HFFc6 (cell line): ENCODE data around the gene CHTOP. TPM values are rescaled to one million over a fixed set of nuclear protein-coding genes. Genes with fewer than 3 reads are reported as not detected.
A peak's percentile ranks its signal among the peaks of the same experiment; 100 is the strongest.

ENCODE experiments used
- DNase-seq: peaks from one replicate; pipeline ENCODE4 v3.0.0-alpha.2; 2018
- H3K27ac Mint-ChIP-seq: 2 replicates; pipeline ENCODE4 v1.8.0; 2020; ENCODE audit warnings: mild to moderate bottlenecking, mixed read lengths
- H3K27me3 Mint-ChIP-seq: 2 replicates; pipeline ENCODE4 v1.8.0; 2021; ENCODE audit warnings: mild to moderate bottlenecking, moderate library complexity, mixed read lengths; ENCODE audit not compliant: insufficient read depth
- H3K36me3 Mint-ChIP-seq: 2 replicates; pipeline ENCODE4 v1.8.0; 2021; ENCODE audit warnings: low read depth, mixed read lengths
- H3K4me1 Mint-ChIP-seq: 2 replicates; pipeline ENCODE4 v1.8.0; 2020; ENCODE audit warnings: low read depth, mixed read lengths
- H3K4me3 Mint-ChIP-seq: 2 replicates; pipeline ENCODE4 v1.8.0; 2020; ENCODE audit warnings: mild to moderate bottlenecking, moderate library complexity, mixed read lengths
- H3K9me3 Mint-ChIP-seq: 2 replicates; pipeline ENCODE4 v1.8.0; 2020; ENCODE audit warnings: mild to moderate bottlenecking, mixed read lengths
- CTCF ChIP-seq: fragments of 200-600 bp; sonication (generic); IDR thresholded peaks from 2 replicates; pipeline ENCODE4 v1.5.0; 2021; ENCODE audit warnings: antibody characterized with exemption, mild to moderate bottlenecking
- total RNA-seq, 6 experiments: library from RNA; stranded (reverse); fragmentation: NEBNext Ultra II Directional; extraction: Animal tissue kit (Norgen Biotek cat#: 25700); gene quantifications; 2 replicates in 1 of 6; 3 replicates in 5 of 6; pipeline ENCODE4 v1.2.3, GENCODE V29; 2021

CHTOP gene
- total RNA-seq, 6 experiments from 2014 or later: 48.1 to 57.9 (median 53.9) TPM

- Mint-ChIP-seq H3K27ac (0 out of 2 replicates have a peak overlapping the region, but pooled peaks have one; percentile 3), H3K36me3 (no peaks in the 10 kb centered on the region; the same call in 1 of the 2 replicates), H3K27me3 (peaks cover 4% of the 10 kb centered on the region; the same call in 1 of the 2 replicates), H3K4me1 (peaks cover 10% of the 10 kb centered on the region), H3K4me3 (no peak overlapping the region), H3K9me3 (no peaks in the 10 kb centered on the region)
- peak; percentile 62 for DNase-seq
- TF ChIP-seq CTCF: no peak
Measured at GRCh38 chr1:153652805-153653500, 19.1 kb downstream of the CHTOP start.

- Mint-ChIP-seq H3K4me3 (no peak overlapping the region), H3K27me3 (no peaks in the 10 kb centered on the region; the same call in 1 of the 2 replicates), H3K36me3 (peaks cover 8% of the 10 kb centered on the region), H3K27ac (no peak overlapping the region), H3K9me3 (no peaks in the 10 kb centered on the region), H3K4me1 (peaks cover 19% of the 10 kb centered on the region)
- no peak for DNase-seq
- TF ChIP-seq CTCF: no peak
Measured at GRCh38 chr1:153655333-153655732, 21.5 kb downstream of the CHTOP start.

DNA sequence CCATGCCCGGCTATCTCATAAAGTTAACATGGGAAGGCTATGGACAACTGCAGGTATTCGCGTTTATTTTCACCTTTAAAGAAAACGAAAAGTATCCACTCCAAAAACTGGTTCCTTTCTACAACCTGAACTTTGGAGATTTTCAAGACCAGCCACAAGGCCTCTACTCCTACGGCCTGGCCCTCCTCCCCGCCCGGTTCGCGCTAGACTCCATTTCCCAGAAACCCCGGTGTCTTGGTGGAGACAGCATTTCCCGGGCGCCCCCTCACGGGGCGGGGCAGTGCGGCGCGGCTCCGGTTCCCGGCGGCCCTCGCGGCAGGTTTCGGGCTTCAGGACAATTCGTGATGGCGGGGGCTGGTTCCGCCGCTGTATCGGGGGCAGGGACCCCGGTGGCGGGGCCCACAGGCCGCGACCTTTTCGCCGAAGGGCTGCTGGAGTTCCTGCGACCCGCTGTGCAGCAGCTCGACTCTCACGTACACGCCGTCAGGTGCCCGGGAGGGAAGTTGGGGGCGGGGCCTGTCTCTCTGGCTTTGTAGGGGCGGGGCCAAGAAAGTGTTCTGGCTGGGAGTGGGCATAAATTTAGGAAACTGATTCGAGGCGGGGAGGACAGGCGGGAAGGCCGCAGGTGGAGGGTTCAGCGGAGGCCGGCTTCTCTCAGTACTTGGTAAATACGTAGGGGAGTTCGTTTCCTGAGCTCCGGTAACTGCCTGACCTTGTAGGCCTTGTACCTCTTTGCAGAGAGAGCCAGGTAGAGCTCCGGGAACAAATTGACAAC is 24.7 kb downstream of the CHTOP start, which contains the start of gene SNAPIN:
SNAPIN (plus strand) TSS at position 304 of the 775 bp plus-strand sequence; CDS start at position 345, 41 bp downstream.
- H3K27me3 Mint-ChIP-seq: no peaks in the 10 kb centered on the region; the same call in 1 of the 2 replicates
- H3K27ac Mint-ChIP-seq: peak within 1 kb of the TSS; percentile 82
- DNase-seq: peak; percentile 76
- peak; percentile 55 for TF ChIP-seq CTCF
- no peaks in the 10 kb centered on the region for H3K9me3 Mint-ChIP-seq
- peak within 1 kb of the TSS; percentile 95 for H3K4me3 Mint-ChIP-seq
- H3K4me1 Mint-ChIP-seq: peaks cover 13% of the 10 kb centered on the region
- H3K36me3 Mint-ChIP-seq: peaks cover 30% of the 10 kb centered on the region

DNA sequence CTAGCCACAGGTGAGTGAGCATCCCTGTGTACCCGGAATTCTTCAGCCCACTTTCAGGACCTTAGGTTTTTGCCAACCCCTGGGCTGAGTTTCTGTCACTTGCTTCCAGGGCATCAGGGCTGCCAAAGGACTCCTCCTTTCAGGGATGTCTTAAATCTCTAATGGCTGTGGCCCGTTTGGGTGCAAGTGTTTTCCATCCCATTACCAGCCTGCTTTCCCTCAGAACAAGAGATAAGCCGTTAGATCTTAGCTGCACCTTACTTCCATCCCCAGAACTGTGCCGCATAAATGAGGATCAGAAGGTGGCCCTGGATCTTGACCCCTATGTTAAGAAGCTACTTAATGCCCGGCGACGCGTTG is 25.3 kb downstream of the CHTOP start:
- Mint-ChIP-seq H3K36me3 (peaks cover 34% of the 10 kb centered on the region), H3K9me3 (no peaks in the 10 kb centered on the region), H3K4me3 (peak overlapping the region; percentile 95), H3K27ac (peak overlapping the region; percentile 82), H3K27me3 (no peaks in the 10 kb centered on the region; the same call in 1 of the 2 replicates), H3K4me1 (peaks cover 18% of the 10 kb centered on the region)
- TF ChIP-seq CTCF: no peak
- DNase-seq: no peak

- no peak for TF ChIP-seq CTCF
- Mint-ChIP-seq H3K4me3 (peak overlapping the region; percentile 95), H3K4me1 (peaks cover 21% of the 10 kb centered on the region), H3K9me3 (no peaks in the 10 kb centered on the region), H3K36me3 (peaks cover 39% of the 10 kb centered on the region), H3K27ac (peak overlapping the region; percentile 82; the same call in 1 of the 2 replicates), H3K27me3 (no peaks in the 10 kb centered on the region; the same call in 1 of the 2 replicates)
- DNase-seq: no peak
Measured at GRCh38 chr1:153659656-153660055, 25.8 kb downstream of the CHTOP start.
